NCI-H748 (cell line): ENCODE results near the gene TOMM20.

Source experiments
- DNase-seq: peaks from one replicate; lab custom pipeline; 2025; ENCODE audit not compliant: unreplicated experiment; lab: John Stamatoyannopoulos, UW

The TOMM20 gene

GRCh38 chr1:235069577-235070563 is 58.8 kb downstream of the TOMM20 start:
- DNase-seq: peak; percentile 35

- DNase-seq: no peak
Measured at GRCh38 chr1:235069176-235069575, 59.5 kb downstream of the TOMM20 start.

DNA sequence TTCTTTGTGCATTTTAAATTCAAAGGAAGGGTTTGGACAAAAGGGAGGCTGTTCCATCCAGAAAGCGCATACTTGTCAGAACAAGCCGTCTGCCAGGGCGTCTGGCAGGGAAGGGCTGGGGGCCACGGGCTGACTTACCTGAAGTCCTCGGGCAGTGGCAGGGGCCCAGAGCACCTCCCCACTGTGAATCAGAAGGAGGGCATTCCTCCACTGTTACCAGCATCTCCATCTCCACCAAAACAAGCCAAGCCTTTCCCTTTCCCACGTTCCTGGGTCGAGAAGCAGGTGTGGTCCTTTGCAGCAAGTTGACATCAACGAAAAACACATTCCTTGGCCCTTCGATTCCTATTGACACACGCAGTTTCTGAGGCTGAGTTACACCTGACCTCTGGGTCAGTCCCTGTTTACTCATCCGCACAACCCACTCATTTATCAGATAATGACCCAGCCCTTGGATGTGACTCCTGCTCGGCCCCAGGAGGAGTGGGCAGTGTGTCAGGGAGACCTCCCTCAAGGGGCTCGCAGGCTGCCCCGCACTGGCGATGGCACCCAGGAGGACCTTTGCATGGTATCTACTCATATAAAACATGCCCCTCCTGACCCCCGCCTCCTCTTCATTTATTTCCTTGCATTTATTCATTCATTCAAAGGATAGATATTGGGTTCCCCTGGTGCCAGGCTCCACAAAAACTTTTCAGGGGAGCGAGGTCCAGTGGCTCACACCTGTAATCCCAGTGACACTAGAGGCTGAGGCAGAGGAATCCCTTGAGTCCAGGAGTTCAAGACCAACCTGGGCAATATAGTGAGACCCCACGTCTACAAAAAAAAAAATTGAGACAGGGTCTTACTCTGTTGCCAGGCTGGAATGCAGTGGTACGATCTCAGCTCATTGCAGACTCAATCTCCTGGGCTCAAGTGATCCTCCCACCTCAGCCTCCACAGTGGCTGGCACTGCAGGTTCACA is 60.2 kb downstream of the TOMM20 start:
- DNase-seq: no peak

DNA sequence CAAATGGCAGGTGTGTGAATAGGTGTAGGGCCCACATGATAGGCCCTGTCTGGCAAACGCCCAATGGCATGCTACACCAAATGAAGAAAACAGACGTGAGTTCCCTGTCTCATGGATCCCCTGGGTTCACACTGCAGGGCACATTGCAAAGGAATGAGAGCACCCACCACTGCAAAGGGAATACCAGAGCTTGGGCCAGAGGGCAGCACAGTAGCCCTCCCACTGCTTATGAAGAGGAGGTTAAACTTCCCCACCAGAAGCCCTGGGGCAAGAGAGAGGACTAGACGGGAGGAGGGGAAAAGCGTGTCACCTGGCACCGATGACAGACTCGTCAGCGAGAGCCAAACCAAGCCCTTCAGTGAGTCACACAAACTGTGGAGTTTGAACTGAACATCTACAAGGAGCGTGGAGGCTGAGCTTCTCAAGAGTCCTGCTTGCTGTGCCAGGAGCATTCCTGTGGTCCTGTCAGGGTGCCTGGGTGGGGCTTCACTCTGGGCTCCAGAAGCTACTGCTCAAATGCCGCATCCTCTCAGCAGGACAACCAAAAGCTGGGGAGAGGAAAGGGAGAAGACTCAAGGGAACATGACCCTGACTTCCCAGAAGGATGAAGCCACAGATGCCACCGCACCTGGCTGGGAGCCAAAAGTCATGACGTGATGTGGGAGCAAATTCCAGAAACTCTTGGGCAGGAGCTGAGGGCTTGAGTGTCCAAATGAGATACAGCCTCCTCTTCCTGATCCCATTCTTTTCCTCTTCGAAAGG is 61.1 kb downstream of the TOMM20 start:
- peak; percentile 38 for DNase-seq

- DNase-seq: no peak
Measured at GRCh38 chr1:235063068-235063765, 65.4 kb downstream of the TOMM20 start.

- DNase-seq: no peak
Measured at GRCh38 chr1:235060607-235061470, 67.8 kb downstream of the TOMM20 start.
